ENCODE measurements around the gene SMIM41.

GRCh38 chr12:52130711-52131110 is 51.2 kb downstream of the SMIM41 start:
- no peak for TF ChIP-seq GATA3 (IDR thresholded peaks at IDR 0.05; ENCODE audit: low read depth, low read length)
- no peak for TF ChIP-seq GATA2 (IDR thresholded peaks at IDR 0.05; ENCODE audit: low read depth, low read length)
